Peyer's patch (tissue), 4 donors: ENCODE data around the gene C19orf33. TPM values are rescaled to one million over a fixed set of nuclear protein-coding genes. Genes with fewer than 3 reads are reported as not detected.

Source experiments
- DNase-seq, 3 donors: peaks; one replicate each; pipeline ENCODE4 v3.0.0-alpha.2; 2017 to 2019
- H3K27ac ChIP-seq, 4 donors: fragments of 200-600 bp; sonication (generic); one replicate each; pipeline ENCODE4 v1.5.1; 2016 to 2019
- H3K27me3 ChIP-seq, 2 donors: fragments of 200-600 bp; sonication (generic); one replicate each; pipeline ENCODE4 v1.5.1; 2019
- H3K36me3 ChIP-seq, 3 donors: fragments of 200-600 bp; sonication (generic); one replicate each; pipeline ENCODE4 v1.5.1; 2016 to 2019
- H3K4me1 ChIP-seq, 4 donors: fragments of 200-600 bp; sonication (generic); one replicate each; pipeline ENCODE4 v1.5.1; 2016 to 2019
- H3K4me3 ChIP-seq, 4 donors: fragments of 200-600 bp; sonication (generic); 1 replicate in 3 of 4; 2 replicates in 1 of 4; pipeline ENCODE4 v1.5.1; 2016 to 2019; ENCODE audit warnings: mild to moderate bottlenecking in 1 of 4
- H3K9me3 ChIP-seq, 4 donors: fragments of 200-600 bp; sonication (generic); one replicate each; pipeline ENCODE4 v1.5.1; 2016 to 2019; ENCODE audit warnings: mild to moderate bottlenecking in 1 of 4
- POLR2A ChIP-seq, 2 donors: fragments of 450-650 bp; IDR thresholded peaks; one replicate each; pipeline ENCODE4 v1.5.1; 2017; ENCODE audit warnings: antibody characterized with exemption in 2 of 2, mild to moderate bottlenecking in 2 of 2, moderate library complexity in 2 of 2
- total RNA-seq, 4 donors: library from RNA; depleted of rRNA; stranded (reverse); fragments of >200 nt; gene quantifications; one replicate each; pipeline ENCODE4 v1.1.0, GENCODE V29; 2016
- TF ChIP-seq, protein P1 (sequence below), 6 experiments: fragments of 450-650 bp in 4 of 6; fragments of 200-600 bp in 2 of 6; sonication (generic) in 1 of 6; IDR thresholded peaks; one replicate each; pipeline ENCODE4 v1.5.1; 2017 to 2019; ENCODE audit warnings: antibody characterized with exemption in 6 of 6, mild to moderate bottlenecking in 3 of 6, moderate library complexity in 1 of 6

C19orf33 gene
- total RNA-seq, 4 donors from 2014 or later: 39.6 to 444 (median 348) TPM

DNA sequence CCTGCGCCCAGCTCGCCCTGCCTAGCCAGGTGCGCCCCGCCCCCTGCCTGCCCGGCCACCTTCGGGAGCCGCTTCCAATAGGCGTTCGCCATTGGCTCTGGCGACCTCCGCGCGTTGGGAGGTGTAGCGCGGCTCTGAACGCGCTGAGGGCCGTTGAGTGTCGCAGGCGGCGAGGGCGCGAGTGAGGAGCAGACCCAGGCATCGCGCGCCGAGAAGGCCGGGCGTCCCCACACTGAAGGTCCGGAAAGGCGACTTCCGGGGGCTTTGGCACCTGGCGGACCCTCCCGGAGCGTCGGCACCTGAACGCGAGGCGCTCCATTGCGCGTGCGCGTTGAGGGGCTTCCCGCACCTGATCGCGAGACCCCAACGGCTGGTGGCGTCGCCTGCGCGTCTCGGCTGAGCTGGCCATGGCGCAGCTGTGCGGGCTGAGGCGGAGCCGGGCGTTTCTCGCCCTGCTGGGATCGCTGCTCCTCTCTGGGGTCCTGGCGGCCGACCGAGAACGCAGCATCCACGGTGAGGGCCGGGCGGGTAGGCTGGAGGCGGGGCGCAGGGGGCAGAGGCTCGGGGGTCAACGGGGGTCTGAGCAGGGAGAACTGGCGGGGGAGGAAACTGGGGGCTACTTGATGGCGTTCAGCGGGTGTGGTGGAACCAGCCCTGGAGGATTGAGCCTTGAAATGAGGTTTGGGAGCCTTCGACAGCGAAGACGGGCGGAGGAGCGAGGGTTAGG is 39.4 kb upstream of the C19orf33 start, which contains the start of gene SPINT2:
SPINT2 (plus strand) TSS at position 88 of the 727 bp plus-strand sequence; CDS start at position 408, 320 bp downstream.
- Histone ChIP-seq H3K4me3 (peak within 1 kb of the TSS; percentile 48 to 85 (median 74)), H3K27me3 (peaks cover 0 to 4% of the 10 kb centered on the region in 2 donors), H3K9me3 (no peaks in the 10 kb centered on the region), H3K36me3 (no peaks in the 10 kb centered on the region), H3K4me1 (peaks cover 0 to 15% (median 6%) of the 10 kb centered on the region in 4 donors), H3K27ac (peak within 1 kb of the TSS; percentile 79 to 98 (median 86))
- no peak for DNase-seq
- TF ChIP-seq, protein P1, sequence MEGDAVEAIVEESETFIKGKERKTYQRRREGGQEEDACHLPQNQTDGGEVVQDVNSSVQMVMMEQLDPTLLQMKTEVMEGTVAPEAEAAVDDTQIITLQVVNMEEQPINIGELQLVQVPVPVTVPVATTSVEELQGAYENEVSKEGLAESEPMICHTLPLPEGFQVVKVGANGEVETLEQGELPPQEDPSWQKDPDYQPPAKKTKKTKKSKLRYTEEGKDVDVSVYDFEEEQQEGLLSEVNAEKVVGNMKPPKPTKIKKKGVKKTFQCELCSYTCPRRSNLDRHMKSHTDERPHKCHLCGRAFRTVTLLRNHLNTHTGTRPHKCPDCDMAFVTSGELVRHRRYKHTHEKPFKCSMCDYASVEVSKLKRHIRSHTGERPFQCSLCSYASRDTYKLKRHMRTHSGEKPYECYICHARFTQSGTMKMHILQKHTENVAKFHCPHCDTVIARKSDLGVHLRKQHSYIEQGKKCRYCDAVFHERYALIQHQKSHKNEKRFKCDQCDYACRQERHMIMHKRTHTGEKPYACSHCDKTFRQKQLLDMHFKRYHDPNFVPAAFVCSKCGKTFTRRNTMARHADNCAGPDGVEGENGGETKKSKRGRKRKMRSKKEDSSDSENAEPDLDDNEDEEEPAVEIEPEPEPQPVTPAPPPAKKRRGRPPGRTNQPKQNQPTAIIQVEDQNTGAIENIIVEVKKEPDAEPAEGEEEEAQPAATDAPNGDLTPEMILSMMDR (IDR thresholded peaks at IDR 0.05): peak in 2 of 6 experiments; percentile 1 to 14
- TF ChIP-seq POLR2A (IDR thresholded peaks at IDR 0.05): peak; percentile 99

DNA sequence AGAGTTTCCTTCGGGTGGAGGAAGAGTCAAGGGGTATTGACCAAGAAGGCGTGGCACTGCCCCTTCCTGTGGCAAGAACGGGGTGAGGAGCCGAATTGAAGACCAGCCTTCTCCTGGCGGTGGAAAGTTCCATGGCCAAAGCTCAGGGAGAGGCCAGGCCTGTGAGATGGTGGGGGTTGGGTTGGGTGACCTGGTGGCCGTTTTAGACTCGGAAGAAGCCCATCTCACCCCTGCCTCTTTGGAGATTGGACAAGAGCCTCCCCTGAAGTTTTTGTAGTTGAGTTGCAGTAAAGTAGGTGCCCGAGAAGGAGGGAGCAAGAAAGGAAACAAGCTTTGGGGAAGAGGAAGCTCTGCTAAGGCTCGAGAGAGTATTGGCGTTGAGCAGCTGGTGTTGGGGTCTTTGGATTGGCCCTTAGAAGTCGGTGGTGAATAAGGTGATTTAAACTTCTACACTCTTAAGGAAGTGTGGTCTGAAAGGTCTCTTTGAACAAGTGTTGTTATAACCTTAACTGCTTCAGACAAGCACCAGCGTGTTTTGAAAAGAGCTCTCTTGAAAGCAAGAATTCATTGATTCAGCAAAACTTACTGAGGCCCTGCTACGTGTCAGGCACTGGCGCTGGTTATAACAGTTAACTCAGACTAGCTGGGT is 38.7 kb upstream of the C19orf33 start:
- H3K27me3 ChIP-seq: peaks cover 0 to 4% of the 10 kb centered on the region in 2 donors
- H3K36me3 ChIP-seq: no peaks in the 10 kb centered on the region
- no peaks in the 10 kb centered on the region for H3K9me3 ChIP-seq
- peak in 2 of 3 donors; percentile 65 to 73 for DNase-seq
- peaks cover 0 to 22% (median 6%) of the 10 kb centered on the region in 4 donors for H3K4me1 ChIP-seq
- H3K4me3 ChIP-seq: peak overlapping the region; percentile 48 to 85 (median 74)
- peak overlapping the region; percentile 79 to 98 (median 86) for H3K27ac ChIP-seq
- TF ChIP-seq, protein P1 (IDR thresholded peaks at IDR 0.05): peak in 3 of 6 experiments; percentile 29 to 39 (median 35)
- peak; percentile 5 to 24 for TF ChIP-seq POLR2A (IDR thresholded peaks at IDR 0.05)

DNA sequence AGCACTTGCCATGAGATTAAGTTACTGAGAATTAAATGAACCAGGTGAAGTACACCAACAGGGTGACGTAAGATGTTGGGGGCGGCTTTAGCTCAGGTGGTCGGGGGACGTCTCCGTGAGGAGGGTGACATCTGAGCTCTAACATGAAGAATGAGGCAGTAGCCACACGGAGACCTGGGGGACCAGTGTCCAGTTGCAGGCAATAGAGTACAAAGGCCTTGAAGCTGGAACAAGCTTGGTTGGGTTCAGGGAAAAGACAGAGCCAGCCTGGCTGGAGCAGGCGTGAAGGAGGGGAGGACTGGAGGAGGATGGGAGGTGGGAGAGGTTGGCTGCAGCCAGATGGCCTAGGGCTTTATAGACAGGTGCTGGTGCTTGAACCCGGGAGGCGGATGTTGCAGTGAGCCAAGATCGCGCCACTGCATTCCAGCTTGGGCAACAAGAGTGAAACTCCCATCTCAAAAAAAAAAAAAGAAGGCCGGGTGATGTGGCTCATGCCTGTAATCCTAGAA is 38.1 kb upstream of the C19orf33 start:
- Histone ChIP-seq H3K36me3 (no peaks in the 10 kb centered on the region), H3K4me1 (peaks cover 0 to 27% (median 6%) of the 10 kb centered on the region in 4 donors), H3K27me3 (peaks cover 0 to 4% of the 10 kb centered on the region in 2 donors), H3K4me3 (peak overlapping the region in 3 of 4 donors; percentile 48 to 85 (median 80)), H3K27ac (peak overlapping the region in 3 of 4 donors; percentile 79 to 98 (median 94)), H3K9me3 (no peaks in the 10 kb centered on the region)
- DNase-seq: peak in 1 of 3 donors; percentile 60
- TF ChIP-seq POLR2A (IDR thresholded peaks at IDR 0.05): peak; percentile 4 to 22
- TF ChIP-seq, protein P1 (IDR thresholded peaks at IDR 0.05): no peak

DNA sequence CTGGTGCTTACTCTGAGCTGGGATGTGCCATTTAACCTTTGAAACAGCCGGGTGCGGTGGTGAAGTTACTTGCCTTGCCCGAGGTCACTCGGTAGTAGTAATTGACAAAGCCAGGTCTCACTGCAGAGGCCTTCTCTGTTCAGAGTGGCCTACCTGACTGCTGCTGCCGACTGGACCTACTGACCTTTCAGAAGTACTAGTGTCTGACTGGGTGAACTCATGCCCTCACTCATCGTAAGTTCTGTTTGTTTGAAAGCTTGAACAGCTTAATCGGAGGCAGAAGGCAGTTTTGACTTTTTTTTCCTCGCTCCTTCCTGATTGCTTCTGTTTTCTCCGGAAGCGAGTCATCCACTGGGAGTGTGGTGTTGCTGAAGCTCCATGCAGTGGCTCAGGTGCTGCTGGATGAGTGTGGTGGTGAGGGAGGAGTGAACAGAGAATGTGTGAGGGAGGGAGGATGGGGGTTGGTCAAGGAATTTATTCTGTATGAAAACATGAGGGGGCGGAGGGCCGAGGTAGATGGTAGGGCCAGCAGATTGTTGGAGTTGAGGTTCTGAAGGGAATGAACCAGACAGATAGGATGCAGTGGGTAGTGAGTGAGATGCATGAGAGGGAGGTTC is 37.0 kb upstream of the C19orf33 start:
- Histone ChIP-seq H3K4me1 (peaks cover 0 to 38% (median 6%) of the 10 kb centered on the region in 4 donors), H3K27ac (peak overlapping the region in 3 of 4 donors; percentile 79 to 98 (median 94)), H3K9me3 (no peaks in the 10 kb centered on the region), H3K4me3 (peak overlapping the region in 2 of 4 donors; percentile 80 to 85), H3K36me3 (no peaks in the 10 kb centered on the region), H3K27me3 (peaks cover 0 to 4% of the 10 kb centered on the region in 2 donors)
- peak; percentile 67 to 89 for TF ChIP-seq POLR2A (IDR thresholded peaks at IDR 0.05)
- TF ChIP-seq, protein P1 (IDR thresholded peaks at IDR 0.05): no peak
- DNase-seq: peak in 2 of 3 donors; percentile 72 to 80
